Panc1 (cell line): Measurements from ENCODE around the gene TIGD3. TPM values are rescaled to one million over a fixed set of nuclear protein-coding genes. Genes with fewer than 3 reads are reported as not detected.

ENCODE experiments used
- ATAC-seq: fragments of 200-7000 bp; cut with Tn5 transposase; 2 replicates; pipeline ENCODE4 v1.9.1; 2020; ENCODE audit warnings: mild to moderate bottlenecking, moderate library complexity
- BruUV-seq: library from RNA; stranded (reverse); fragments of 400-500 nt; replicated peaks from 2 replicates; lab custom pipeline; 2021; lab: Mats Ljungman, UMichigan
- CTCF ChIA-PET: fragments of 300-600 bp; sonication (Branson Sonifier 250); formaldehyde crosslinking; loops from one replicate; lab custom pipeline; 2022; ENCODE audit warnings: antibody characterized with exemption; lab: Charles Lee
- POLR2A ChIA-PET: fragments of 300-600 bp; sonication (Branson Sonifier 250); formaldehyde crosslinking; loops from one replicate; lab custom pipeline; 2022; ENCODE audit warnings: antibody characterized with exemption; lab: Charles Lee
- DNase-seq: peaks from one replicate; pipeline ENCODE4 v3.0.0-alpha.2; 2010; ENCODE audit warnings: low read depth, low spot score
- H3K27ac ChIP-seq: 2 replicates; pipeline ENCODE4 v1.5.1; 2011; ENCODE audit warnings: mild to moderate bottlenecking, low read length, inconsistent platforms
- H3K27me3 ChIP-seq: fragments of 200-500 bp; sonication (Bioruptor generic); 2 replicates; pipeline ENCODE4 v1.6.0; 2014; ENCODE audit warnings: low read length, inconsistent platforms; ENCODE audit not compliant: control insufficient read depth, insufficient read depth
- H3K36me3 ChIP-seq: fragments of 200-500 bp; sonication (Bioruptor generic); 2 replicates; pipeline ENCODE4 v1.5.1; 2014; ENCODE audit warnings: inconsistent platforms, mild to moderate bottlenecking, low read length, moderate library complexity; ENCODE audit not compliant: control insufficient read depth, insufficient read depth
- H3K4me1 ChIP-seq: 2 replicates; pipeline ENCODE4 v1.5.1; 2011; ENCODE audit warnings: inconsistent platforms, mild to moderate bottlenecking, low read length, moderate library complexity; ENCODE audit not compliant: control insufficient read depth, insufficient read depth
- H3K4me3 ChIP-seq, 2 experiments: 2 replicates each; pipeline ENCODE4 v1.5.1; 2011 to 2012; ENCODE audit warnings: low read depth in 2 of 2, low read length in 2 of 2, mild to moderate bottlenecking in 2 of 2, inconsistent platforms in 1 of 2, moderate library complexity in 1 of 2
- H3K9me3 ChIP-seq: fragments of 200-500 bp; sonication (Bioruptor generic); 2 replicates; pipeline ENCODE4 v1.5.1; 2014; ENCODE audit warnings: low read depth, mild to moderate bottlenecking, inconsistent platforms, low read length, moderate library complexity; ENCODE audit not compliant: control insufficient read depth, insufficient read depth
- POLR2AphosphoS5 ChIP-seq: IDR thresholded peaks from 2 replicates; pipeline ENCODE4 v1.6.1; 2012; ENCODE audit warnings: mild to moderate bottlenecking, low read depth, low read length, moderate library complexity
- SIN3A ChIP-seq: IDR thresholded peaks from 2 replicates; pipeline ENCODE4 v1.6.1; 2012; ENCODE audit warnings: low read depth, mild to moderate bottlenecking, low read length, moderate library complexity, borderline replicate concordance; ENCODE audit not compliant: insufficient read depth
- TCF7L2 ChIP-seq: IDR thresholded peaks from 2 replicates; pipeline ENCODE4 v1.6.1; 2011; ENCODE audit warnings: mild to moderate bottlenecking, low read depth, low read length, inconsistent platforms
- in situ Hi-C: cut with HindIII; loops from 2 replicates; pipeline ENCODE4 v1.10.0; 2016; ENCODE audit warnings: low sequenced_read_pairs, low pct_unique_long_range_greater_than_20kb
- intact Hi-C: fragments of 100-400 bp; cut with micrococcal nuclease; formaldehyde crosslinking; loops from one replicate; pipeline ENCODE4 v1.10.0; 2022; ENCODE audit not compliant: unreplicated experiment
- total RNA-seq: library from RNA; stranded (reverse); gene quantifications from one replicate; pipeline ENCODE4 v1.2.1, GENCODE V29; 2021; ENCODE audit not compliant: unreplicated experiment
- TF ChIP-seq, protein P1 (sequence below), 2 experiments: IDR thresholded peaks; 2 replicates each; pipeline ENCODE4 v1.6.1; 2011 to 2012; ENCODE audit warnings: low read depth in 2 of 2, control low read depth in 1 of 2, low read length in 1 of 2, mild to moderate bottlenecking in 1 of 2, moderate library complexity in 1 of 2; ENCODE audit not compliant: insufficient read depth in 1 of 2
- TF ChIP-seq, protein P2 (sequence below): fragments of 450-650 bp; IDR thresholded peaks from 2 replicates; pipeline ENCODE4 v1.5.1; 2017; ENCODE audit warnings: mild to moderate bottlenecking

Gene TIGD3
- total RNA-seq, 1 experiment from 2014 or later: 2.4 TPM

DNA sequence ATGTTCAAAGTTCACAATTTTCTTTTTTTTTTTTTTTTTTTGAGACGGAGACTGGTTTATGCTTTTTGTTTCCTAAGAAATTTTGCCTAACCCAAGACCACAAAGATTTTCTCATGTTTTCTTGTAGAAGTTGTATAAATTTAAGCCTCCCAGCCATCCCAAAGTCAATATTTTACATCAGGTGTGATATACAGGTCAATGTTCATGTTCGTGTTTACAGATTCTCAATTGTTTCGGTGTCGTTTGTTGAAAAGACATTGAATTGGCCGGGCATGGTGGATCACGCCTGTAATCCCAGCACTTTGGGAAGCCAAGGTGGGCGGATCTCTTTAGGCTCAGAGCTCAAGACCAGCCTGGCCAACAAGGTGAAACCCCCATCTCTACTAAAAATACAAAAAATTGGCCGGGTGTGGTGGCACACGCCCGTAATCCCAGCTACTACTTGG is 47.3 kb downstream of the TIGD3 start:
- Histone ChIP-seq H3K27me3 (no peaks in the 10 kb centered on the region), H3K9me3 (no peaks in the 10 kb centered on the region), H3K36me3 (peaks cover 3% of the 10 kb centered on the region; the same call in 1 of the 2 replicates), H3K27ac (no peak overlapping the region), H3K4me1 (no peaks in the 10 kb centered on the region), H3K4me3 (no peak overlapping the region)
- ATAC-seq: no peak
- DNase-seq: no peak
- ChIA-PET CTCF (interaction anchor here (0.7 kb wide), 1 partner anchor 20 kb away, joined by 3 read pairs; no protein-coding TSS in a partner anchor), POLR2A (no interaction called here)
- no TSS peak for BruUV-seq
- intact Hi-C loops (no loop called here), in situ Hi-C loops (no loop called here)
- TF ChIP-seq, protein P1, sequence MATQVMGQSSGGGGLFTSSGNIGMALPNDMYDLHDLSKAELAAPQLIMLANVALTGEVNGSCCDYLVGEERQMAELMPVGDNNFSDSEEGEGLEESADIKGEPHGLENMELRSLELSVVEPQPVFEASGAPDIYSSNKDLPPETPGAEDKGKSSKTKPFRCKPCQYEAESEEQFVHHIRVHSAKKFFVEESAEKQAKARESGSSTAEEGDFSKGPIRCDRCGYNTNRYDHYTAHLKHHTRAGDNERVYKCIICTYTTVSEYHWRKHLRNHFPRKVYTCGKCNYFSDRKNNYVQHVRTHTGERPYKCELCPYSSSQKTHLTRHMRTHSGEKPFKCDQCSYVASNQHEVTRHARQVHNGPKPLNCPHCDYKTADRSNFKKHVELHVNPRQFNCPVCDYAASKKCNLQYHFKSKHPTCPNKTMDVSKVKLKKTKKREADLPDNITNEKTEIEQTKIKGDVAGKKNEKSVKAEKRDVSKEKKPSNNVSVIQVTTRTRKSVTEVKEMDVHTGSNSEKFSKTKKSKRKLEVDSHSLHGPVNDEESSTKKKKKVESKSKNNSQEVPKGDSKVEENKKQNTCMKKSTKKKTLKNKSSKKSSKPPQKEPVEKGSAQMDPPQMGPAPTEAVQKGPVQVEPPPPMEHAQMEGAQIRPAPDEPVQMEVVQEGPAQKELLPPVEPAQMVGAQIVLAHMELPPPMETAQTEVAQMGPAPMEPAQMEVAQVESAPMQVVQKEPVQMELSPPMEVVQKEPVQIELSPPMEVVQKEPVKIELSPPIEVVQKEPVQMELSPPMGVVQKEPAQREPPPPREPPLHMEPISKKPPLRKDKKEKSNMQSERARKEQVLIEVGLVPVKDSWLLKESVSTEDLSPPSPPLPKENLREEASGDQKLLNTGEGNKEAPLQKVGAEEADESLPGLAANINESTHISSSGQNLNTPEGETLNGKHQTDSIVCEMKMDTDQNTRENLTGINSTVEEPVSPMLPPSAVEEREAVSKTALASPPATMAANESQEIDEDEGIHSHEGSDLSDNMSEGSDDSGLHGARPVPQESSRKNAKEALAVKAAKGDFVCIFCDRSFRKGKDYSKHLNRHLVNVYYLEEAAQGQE (IDR thresholded peaks at IDR 0.05; ENCODE audit: insufficient read depth in 1 of 2, low read depth in 2 of 2, low read length in 1 of 2): no peak
- TF ChIP-seq SIN3A: no peak
- TF ChIP-seq POLR2AphosphoS5: no peak
- TF ChIP-seq TCF7L2: no peak
- TF ChIP-seq, protein P2, sequence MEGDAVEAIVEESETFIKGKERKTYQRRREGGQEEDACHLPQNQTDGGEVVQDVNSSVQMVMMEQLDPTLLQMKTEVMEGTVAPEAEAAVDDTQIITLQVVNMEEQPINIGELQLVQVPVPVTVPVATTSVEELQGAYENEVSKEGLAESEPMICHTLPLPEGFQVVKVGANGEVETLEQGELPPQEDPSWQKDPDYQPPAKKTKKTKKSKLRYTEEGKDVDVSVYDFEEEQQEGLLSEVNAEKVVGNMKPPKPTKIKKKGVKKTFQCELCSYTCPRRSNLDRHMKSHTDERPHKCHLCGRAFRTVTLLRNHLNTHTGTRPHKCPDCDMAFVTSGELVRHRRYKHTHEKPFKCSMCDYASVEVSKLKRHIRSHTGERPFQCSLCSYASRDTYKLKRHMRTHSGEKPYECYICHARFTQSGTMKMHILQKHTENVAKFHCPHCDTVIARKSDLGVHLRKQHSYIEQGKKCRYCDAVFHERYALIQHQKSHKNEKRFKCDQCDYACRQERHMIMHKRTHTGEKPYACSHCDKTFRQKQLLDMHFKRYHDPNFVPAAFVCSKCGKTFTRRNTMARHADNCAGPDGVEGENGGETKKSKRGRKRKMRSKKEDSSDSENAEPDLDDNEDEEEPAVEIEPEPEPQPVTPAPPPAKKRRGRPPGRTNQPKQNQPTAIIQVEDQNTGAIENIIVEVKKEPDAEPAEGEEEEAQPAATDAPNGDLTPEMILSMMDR: no peak

DNA sequence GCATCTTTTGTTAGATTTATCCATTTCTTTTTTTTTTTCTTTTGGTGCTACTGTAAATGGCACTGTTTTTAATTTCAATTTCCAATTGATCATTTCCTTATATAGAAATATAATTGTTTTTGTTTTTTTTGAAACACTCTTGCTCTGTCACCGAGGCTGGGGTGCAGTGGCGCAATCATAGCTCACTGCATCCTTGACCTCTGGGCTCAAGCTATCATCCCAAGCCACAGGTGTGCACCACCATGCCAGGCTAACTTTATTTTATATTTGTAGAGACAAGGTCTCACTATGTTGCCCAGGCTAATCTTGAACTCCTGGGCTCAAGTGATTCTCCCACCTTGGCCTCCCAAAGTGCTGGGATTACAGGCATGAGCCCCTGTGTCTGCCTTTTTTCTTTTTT is 48.2 kb downstream of the TIGD3 start:
- CTCF ChIA-PET: no interaction called here
- ATAC-seq: no peak
- intact Hi-C loops: no loop called here
- no peak overlapping the region for H3K27ac ChIP-seq
- no peak overlapping the region for H3K4me3 ChIP-seq
- no peaks in the 10 kb centered on the region for H3K9me3 ChIP-seq
- POLR2A ChIA-PET: interaction anchor here (0.6 to 0.7 kb wide), 2 partner anchors 12 to 65 kb away, joined by 3 read pairs; no protein-coding TSS in a partner anchor
- DNase-seq: no peak
- in situ Hi-C loops: no loop called here
- TF ChIP-seq TCF7L2: no peak
- TF ChIP-seq, protein P1 (IDR thresholded peaks at IDR 0.05; ENCODE audit: insufficient read depth in 1 of 2, low read depth in 2 of 2, low read length in 1 of 2): no peak
- TF ChIP-seq POLR2AphosphoS5: no peak
- TF ChIP-seq SIN3A: no peak
- TF ChIP-seq, protein P2: no peak
- H3K4me1 ChIP-seq: no peaks in the 10 kb centered on the region
- BruUV-seq: no TSS peak
- H3K36me3 ChIP-seq: peaks cover 4% of the 10 kb centered on the region; the same call in 1 of the 2 replicates
- no peaks in the 10 kb centered on the region for H3K27me3 ChIP-seq
